Daoy (cell line): ENCODE results near the gene KIF13A. TPM values are rescaled to one million over a fixed set of nuclear protein-coding genes. Genes with fewer than 3 reads are reported as not detected.
"Not testable (repeated sequence)": the region's sequence is repeated elsewhere in the genome, so short reads cannot be mapped to it uniquely, and the experiment has no call there.

ENCODE experiments used
- DNase-seq: peaks from one replicate; pipeline ENCODE4 v3.0.0-alpha.2; 2015; ENCODE audit warnings: low read depth
- total RNA-seq: library from RNA; depleted of rRNA; stranded (reverse); fragments of >200 nt; shearing (Covaris generic); gene quantifications from 2 replicates; pipeline ENCODE4 v1.2.3, GENCODE V29; 2014; rRNA removed

Gene KIF13A
- 18.1 and 23.0 TPM in 2 replicates for total RNA-seq

GRCh38 chr6:17987447-17987696 lies at the start of gene KIF13A:
Gene KIF13A (minus strand): TSS chr6:17987635. CDS start chr6:17987463, 172 bp downstream.
- DNase-seq: no peak

- no peak for DNase-seq
Observed at GRCh38 chr6:18036781-18037180, 49.3 kb upstream of the KIF13A start.

GRCh38 chr6:18035330-18035854 lies 48.0 kb upstream of the KIF13A start:
- no peak for DNase-seq

- DNase-seq: peak; percentile 35
Observed at GRCh38 chr6:18034798-18035202, 47.4 kb upstream of the KIF13A start.

DNA sequence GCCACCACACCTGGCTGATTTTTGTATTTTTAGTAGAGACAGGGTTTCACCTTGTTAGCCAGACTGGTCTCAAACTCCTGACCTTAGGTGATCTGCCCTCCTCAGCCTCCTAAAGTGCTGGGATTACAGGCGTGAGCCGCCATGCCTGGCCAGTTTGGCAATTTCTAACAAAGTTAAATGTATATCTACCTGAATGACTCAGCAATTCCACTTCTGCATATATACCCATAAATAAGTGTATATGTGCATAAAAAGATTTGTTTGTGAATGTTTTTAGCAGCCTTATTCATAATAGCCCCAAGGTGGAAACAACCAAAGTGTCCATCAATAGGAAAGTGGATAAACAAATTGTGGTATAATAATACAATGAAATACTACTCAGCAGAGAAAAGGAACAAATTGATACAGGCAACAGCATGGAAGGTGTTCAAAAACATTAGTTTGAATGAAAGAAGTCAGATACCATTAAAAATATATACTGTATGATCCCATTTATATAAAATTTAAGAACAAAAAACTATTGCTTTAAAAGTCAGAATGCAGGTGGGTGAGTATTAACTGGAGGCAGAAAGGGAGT lies 44.3 kb upstream of the KIF13A start:
- no peak for DNase-seq

DNA sequence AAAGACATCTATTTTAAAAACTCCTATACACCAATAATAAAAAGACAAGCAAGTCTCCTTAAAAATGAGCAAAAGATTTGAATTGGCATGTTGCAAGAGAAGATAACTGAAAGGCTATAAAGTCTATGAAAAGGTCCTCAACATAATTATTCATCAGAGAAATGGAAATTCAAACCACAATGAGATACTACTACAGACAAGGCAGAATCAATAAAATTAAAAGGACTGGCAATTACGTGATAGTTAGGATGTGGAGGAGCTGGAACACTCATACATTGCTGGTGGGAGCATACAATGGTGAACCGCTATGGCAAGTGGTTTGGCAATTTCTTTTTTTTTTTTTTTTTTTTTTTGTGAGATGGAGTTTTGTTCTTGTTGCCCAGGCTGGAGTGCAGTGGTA lies 43.8 kb upstream of the KIF13A start:
- DNase-seq: no peak

GRCh38 chr6:18028332-18028731 lies 40.9 kb upstream of the KIF13A start:
- DNase-seq: no peak

- no peak for DNase-seq
Observed at GRCh38 chr6:18025596-18025995, 38.2 kb upstream of the KIF13A start.

DNA sequence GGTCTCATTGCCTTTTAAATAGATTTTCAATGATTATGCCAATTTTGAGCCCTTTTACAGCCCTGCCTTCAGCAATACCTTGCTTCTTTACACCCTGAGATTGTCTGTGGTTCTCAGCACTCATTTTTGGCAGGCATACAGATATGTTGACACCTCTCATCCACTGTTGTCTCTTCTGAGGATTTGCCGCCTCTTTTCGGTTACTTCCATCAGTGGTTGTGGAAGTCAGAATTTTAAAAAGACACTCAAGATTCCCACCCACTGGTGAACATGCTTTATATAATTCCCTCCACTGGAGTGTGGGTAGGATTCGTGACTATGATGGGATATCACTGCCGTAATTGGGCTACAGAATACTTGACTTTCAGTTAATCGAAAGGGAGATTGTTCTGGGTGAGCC lies 37.4 kb upstream of the KIF13A start:
- no peak for DNase-seq

- no peak for DNase-seq
Observed at GRCh38 chr6:18023891-18024290, 36.5 kb upstream of the KIF13A start.

- DNase-seq: peak; percentile 55
Observed at GRCh38 chr6:18022398-18023231, 35.2 kb upstream of the KIF13A start.

DNA sequence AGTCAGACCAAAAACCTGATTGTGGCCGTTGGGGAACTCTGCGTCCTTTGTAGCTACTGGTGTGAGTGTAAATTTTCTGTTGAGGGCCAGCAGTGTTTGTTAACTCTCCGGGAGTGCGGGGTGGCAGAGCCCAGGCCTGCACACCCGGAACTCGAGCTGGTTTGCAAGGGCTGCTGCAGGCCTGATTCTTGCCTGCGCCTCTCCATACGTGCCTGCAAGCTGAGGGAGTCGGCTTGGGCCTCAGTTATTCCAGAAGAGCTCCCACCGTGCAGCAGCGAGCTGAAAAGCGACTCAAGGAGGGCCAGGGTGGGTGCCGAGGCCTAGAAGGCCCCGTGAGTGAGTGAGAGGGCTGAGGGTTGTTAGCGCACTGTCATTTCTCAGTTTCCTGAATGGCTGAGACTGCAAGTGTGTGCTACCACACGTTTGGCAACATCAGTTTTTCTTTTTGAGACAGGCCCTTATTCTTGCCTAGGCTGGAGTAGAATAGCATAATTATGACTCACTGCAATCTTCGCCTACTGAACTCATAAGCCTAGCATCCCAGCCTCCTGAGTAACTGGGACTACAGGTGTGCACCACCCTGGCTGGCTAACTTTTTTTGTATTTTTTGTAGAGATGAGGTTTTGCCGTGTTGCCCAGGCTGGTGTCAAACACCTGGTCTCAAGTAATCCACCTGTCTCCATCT lies 33.9 kb upstream of the KIF13A start:
- no peak for DNase-seq

DNA sequence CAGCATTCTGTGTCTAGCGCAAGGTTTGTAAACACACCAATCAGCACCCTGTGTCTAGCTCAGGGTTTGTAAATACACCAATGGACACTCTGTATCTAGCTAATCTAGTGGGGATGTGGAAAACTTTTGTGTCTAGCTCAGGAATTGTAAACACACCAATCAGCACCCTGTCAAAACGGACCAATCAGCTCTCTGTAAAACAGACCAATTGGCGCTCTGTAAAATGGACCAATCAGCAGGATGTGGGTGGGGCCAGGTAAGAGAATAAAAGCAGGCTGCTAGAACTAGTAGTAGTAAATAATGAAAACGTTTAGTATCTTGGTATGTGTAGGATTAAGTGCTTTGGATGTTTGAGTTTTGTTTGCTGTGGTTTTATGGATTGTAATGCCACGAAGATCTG lies 33.1 kb upstream of the KIF13A start:
- DNase-seq: not testable (repeated sequence)

GRCh38 chr6:18019539-18020534 lies 32.4 kb upstream of the KIF13A start:
- no peak for DNase-seq

GRCh38 chr6:18019133-18019532 lies 31.7 kb upstream of the KIF13A start:
- DNase-seq: not testable (repeated sequence)

DNA sequence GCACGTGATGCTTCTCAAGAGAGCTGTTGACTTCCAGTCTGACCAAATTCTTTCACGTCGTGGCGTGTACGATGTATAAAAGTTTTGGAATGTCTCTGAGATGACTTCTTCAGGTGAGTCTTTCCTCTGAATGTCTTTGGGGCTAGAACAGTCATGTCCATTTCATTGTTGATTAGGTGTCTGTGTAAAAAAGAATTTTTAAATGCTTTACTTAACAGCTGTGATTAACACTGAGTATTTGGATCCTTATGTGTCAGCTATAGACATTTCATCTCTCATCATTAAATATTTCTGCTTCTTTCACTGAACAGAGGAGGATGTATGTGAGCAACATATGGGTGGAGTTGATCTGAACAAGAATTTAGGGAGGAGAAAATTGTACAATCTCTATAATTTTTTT lies 29.3 kb upstream of the KIF13A start:
- no peak for DNase-seq

GRCh38 chr6:18016133-18016532 lies 28.7 kb upstream of the KIF13A start:
- DNase-seq: no peak

DNA sequence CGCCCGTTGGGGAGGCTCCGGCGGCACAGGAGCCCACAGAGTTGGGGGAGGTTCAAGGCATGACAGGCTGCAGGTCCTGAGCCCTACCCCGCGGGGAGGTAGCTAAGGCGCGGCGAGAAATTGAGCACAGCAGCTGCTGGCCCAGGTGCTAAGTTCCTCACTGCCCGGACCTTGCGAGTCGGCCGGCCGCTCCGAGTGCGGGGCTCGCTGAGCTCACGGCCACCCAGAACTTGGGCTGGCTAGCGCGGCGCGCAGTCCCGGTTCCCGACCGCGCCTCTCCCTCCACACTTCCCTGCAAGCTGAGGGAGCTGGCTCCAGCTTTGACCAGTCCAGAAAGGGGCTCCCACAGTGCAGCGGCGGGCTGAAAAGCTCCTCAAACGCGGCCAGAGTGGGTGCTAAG lies 23.9 kb upstream of the KIF13A start:
- no peak for DNase-seq

DNA sequence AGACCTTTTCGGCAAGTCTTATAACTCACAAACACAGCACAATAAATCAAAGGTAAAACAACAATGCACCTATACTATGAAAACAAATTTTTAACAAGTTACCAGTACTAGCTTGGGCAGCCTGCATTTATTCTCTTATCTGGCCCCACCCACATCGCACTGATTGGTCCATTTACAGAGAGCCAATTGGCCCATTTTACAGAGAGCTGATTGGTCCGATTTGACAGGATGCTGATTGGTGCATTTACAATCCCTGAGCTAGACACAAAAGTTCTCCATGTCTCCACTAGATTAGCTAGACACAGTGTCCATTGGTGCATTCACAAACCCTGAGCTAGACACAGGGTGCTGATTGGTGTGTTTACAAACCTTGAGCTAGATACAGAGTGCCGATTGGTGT lies 23.1 kb upstream of the KIF13A start:
- DNase-seq: not testable (repeated sequence)

DNA sequence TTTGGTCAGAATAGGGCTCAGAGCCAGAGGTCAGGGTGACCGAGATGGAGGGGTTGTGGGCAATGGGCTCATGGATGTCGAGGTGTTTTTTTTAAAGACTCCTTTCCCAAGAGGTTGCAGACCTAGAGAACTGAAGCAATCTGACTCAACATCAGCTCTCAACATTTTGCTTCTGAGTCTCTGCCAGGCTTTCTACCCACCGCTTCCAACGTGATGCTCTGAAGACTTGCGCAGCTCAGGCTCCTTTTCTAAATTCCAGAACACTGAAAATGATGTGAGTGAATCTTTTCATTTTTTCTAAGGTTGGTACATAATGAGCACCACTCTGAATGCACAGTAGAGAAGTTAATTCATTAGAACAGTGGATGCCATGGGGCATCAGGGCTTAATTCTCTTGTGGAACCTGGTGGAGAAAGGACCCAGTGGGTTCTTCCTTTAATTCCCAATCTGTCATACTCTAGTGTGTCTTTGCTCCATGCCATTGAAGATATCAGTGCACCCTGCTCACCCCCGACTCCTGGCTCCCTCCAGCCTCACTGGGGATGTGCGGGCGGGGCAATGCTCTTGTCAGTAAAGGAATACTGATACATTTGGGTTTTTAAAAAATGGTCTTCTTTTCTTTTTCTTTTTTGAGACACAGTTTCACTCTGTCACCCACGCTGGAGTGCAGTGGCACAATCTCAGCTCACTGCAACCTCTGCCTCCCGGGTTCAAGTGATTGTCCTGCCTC lies 17.0 kb upstream of the KIF13A start:
- no peak for DNase-seq

GRCh38 chr6:17999425-17999824 lies 12.0 kb upstream of the KIF13A start:
- DNase-seq: no peak
